ENCODE data around the gene GPHA2. TPM values are rescaled to one million over a fixed set of nuclear protein-coding genes. Genes with fewer than 3 reads are reported as not detected.
A peak's percentile ranks its signal among the peaks of the same experiment; 100 is the strongest.

Gene GPHA2
- total and polyA plus RNA-seq, 2 of the 13 experiments (the other 11 are each of a cell fraction or from before 2014, with no cell fraction given): 13.0 to 19.1 TPM

GRCh38 chr11:64923944-64924909, 11.5 kb downstream of the GPHA2 start, which contains the start of gene PPP2R5B (continued):
- TF ChIP-seq PBX3 (CRISPR knock-in tag; IDR thresholded peaks at IDR 0.05; ENCODE audit: borderline replicate concordance) (no peak), NKX3-1 (CRISPR knock-in tag; IDR thresholded peaks at IDR 0.05) (0 out of 2 replicates have a peak, but pooled peaks have one; percentile 35), GMEB1 (CRISPR knock-in tag; IDR thresholded peaks at IDR 0.05; ENCODE audit: borderline replicate concordance) (peak; percentile 90), SNAPC5 (CRISPR knock-in tag; IDR thresholded peaks at IDR 0.05; ENCODE audit: borderline replicate concordance) (no peak), CEBPZ (IDR thresholded peaks at IDR 0.05; ENCODE audit: low read length) (no peak), ZSCAN22 (CRISPR knock-in tag; IDR thresholded peaks at IDR 0.05) (no peak), ZNF619 (CRISPR knock-in tag; IDR thresholded peaks at IDR 0.05) (no peak), KLF6 (CRISPR knock-in tag; IDR thresholded peaks at IDR 0.05) (no peak; the same call in 1 of the 2 replicates), SRSF1 (optimal IDR thresholded peaks at IDR 0.05; ENCODE audit: low read depth, low read length) (peak; percentile 88), ZNF530 (CRISPR knock-in tag; IDR thresholded peaks at IDR 0.05; ENCODE audit: low read depth) (no peak), ZNF549 (CRISPR knock-in tag; IDR thresholded peaks at IDR 0.05) (no peak), MNT (IDR thresholded peaks at IDR 0.05) (no peak), ZNF781 (CRISPR knock-in tag; IDR thresholded peaks at IDR 0.05; ENCODE audit: borderline replicate concordance, not compliant biosample characterization) (no peak), SNRNP70 (IDR thresholded peaks at IDR 0.05; ENCODE audit: low read depth, low read length) (no peak), KMT2B (CRISPR knock-in tag; IDR thresholded peaks at IDR 0.05) (0 out of 2 replicates have a peak, but pooled peaks have one; percentile 40), MED13 (CRISPR knock-in tag; IDR thresholded peaks at IDR 0.05) (no peak), ZNF460 (CRISPR knock-in tag; IDR thresholded peaks at IDR 0.05; ENCODE audit: borderline replicate concordance) (peak; percentile 77), NFYB (CRISPR knock-in tag; IDR thresholded peaks at IDR 0.05) (no peak), ZNF513 (CRISPR knock-in tag; conservative IDR thresholded peaks at IDR 0.05) (0 out of 2 replicates have a peak, but pooled peaks have one; percentile 67)

All from HepG2 (cell line).